NCI-H2227 treated with DMSO at 0.1 percent for 48 hours (cell line): ENCODE measurements around the gene C18orf63.
A peak's percentile ranks its signal among the peaks of the same experiment; 100 is the strongest.
"Not testable (repeated sequence)": the region's sequence is repeated elsewhere in the genome, so short reads cannot be mapped to it uniquely, and the experiment has no call there.

Source experiments
- DNase-seq: peaks from one replicate; lab custom pipeline; 2025; lab: John Stamatoyannopoulos, UW

The C18orf63 gene

DNA sequence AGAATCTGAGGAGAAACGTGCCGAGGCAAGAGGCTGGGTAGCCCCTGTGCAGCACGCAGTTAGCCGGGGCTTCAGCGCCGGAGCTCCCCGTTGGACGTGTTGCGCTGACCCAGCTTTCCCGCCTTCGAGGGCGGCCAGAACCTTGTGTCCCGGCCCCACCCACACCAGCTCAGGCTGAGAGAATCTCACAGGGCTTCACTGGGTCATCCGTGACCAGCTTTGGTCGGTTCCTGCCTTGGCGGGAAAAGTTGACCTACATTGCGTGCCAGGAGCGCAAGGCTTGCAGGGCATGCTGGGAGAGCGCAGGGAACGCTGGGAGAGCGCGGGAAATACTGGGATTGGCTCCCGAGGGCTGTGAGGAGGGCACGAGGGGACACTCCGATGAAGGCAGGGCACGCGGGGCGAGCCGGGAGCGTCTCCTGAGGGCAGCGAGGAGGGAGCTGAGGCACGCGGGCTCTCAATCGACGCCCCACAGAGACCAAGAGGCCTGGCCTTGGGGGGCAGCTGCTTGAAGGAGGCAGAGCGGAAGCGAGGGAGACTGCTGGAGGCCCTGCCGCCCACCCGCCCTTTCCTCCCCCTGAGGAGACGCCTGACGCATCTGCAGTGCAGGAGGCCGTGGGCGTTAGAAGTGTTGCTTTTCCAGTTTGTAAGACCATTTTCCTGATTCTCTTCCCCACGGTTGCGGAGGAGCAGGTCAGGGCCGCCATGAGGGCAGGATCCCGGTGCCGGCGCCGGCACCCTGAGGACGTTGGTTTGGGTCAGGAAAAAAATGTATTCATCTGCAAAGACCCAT, at the start of gene C18orf63:
Gene C18orf63, plus strand, starts transcription at position 376 of the 793 bp plus-strand sequence. CDS start 2,027 bp downstream, outside the sequence.
- no peak for DNase-seq

DNA sequence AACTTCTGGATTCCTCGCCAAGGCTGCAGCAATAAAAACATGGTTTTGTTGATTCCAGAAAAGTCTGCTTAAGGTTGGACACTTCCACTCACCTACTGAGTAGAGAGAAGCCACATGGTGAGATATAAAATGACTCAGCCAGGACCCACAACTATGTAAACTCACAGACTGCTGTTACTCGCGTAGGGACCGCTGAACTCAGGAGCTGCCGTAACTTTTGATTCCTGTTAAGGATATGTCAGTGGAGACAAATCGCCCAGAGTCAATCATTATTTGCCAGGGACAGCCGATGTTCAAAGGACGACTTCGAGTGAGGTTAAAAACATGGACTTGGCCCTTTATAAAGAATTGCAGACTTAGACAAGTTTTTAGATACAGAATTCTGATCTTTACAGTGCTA, 49.5 kb upstream of the C18orf63 start:
- no peak for DNase-seq

DNA sequence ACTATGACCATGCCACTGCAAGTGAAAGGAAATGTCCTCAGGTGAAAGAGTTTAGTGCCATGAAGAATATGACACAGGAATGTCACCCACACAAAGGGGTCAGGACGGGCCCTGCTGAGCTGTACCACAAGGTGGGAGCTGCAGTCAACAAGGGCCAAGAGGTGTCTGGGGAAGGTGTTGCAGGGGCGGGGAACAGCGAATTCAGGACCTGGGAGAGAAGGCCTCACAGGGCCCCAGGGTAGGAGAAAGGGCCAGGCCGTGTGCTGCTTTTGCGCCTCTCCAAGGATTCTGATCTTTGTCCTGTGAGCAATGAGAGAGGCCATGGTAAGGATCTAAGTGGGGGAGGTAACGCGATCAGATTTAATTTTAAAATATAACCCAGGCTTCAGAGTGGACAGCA, 47.5 kb upstream of the C18orf63 start:
- DNase-seq, result no peak

DNA sequence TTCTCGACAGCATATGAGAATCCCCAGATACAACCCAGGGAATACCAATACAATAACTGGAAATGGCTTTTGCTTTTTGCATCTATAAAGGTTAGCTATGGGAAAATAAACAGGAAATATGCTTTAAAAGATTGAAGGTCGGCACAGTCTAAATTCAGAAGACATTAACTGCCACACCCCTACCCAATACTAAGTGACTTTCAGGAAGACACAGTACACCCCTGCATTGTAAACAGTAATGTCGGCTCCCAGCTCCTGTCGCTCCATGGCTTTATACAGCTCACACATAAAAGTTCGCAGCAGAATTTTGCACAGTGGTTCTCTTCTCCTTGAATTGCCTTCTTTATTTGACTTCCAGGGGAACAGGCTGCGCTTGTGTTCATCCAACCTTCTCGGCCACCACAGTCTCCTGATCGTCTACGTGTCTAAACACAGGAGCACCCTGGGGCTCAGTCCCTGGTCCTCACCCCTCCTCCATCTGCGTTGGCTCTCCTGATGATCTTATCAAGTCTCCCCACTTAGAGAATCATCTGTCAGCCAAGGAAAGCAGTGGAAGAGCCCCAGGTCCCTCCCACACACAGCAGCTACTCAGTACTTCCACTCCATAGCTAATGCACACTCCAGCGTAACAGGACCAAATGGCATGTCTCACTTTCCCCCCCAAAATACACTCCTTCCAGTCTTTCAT, 46.6 kb upstream of the C18orf63 start:
- no peak for DNase-seq

DNA sequence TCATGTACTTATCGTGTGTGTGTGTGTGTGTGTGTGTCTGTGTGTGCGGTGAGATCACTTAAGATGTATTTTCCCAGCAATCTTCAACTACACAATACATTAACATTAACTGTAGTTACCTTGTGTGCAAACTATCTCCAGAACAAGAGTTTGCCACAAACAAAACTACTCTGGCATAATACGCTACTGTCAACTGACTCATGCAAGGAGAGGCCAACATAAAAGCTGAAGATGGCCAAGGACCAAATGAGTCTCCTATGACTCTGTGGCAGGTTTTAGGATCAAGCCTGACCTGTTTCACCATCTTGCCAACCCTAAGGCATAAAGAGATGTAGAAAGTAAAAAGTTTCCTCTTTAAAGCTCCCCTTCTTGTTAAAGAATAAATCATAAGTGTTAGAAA, 44.0 kb upstream of the C18orf63 start:
- no peak for DNase-seq

DNA sequence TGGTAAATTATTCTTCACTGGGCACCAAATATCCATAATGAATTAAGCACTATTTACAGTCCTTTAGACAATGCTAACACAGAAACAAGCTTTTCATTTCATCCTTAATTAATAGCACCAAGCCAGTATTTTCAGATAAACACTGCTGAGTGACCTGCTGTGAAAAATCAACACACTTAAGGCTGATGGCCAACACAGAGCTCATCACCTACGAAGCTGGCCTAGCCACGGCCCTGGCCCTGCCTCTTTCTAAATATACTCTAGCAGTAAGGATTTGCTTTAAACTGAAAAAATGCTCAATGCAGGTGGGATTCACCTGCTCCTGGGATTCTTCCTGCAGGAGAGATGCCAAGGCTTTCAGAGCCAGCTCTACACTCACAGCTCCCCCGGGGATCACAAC, 42.2 kb upstream of the C18orf63 start:
- no peak for DNase-seq

GRCh38 chr18:74274700-74275099, 40.9 kb upstream of the C18orf63 start:
- no peak for DNase-seq

DNA sequence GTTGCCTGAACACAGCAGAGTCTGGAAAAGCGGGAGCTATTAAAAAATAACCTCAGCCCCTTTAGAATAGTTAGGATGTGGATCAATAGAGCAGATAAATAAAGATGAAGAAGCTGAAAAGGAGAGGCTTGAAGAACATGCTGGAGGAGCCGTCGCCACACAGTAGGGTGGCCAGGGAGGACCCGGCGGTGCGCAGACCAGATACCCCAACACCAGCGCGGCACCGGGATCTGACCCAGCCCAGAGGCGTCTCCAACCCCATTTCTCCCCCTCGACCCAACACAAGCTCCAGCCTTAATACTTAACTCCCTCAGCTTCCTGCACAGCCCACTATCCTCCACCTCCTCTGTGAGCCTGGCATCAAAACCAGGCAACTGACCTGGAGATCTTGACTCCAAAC, 39.9 kb upstream of the C18orf63 start:
- DNase-seq, result no peak

DNA sequence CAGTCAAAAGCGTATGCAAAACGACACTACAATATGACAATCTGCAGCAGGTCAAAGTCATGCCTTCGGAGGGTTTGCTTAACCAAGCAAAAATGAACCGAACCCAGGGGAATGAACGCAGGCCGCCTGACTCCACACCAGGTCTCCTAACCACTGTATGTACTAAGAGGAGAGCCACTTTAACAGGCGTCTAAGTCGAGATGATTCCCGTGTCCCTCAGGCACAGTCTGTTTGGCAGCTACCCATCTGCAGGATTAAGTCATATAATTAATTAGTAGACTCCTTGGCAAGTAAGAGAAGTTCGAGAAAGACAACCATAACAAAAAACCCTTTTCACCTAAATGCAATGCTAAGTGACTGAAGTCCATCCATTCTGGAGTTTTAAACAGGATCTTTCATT, 39.0 kb upstream of the C18orf63 start:
- no peak for DNase-seq

GRCh38 chr18:74277296-74277695, 38.3 kb upstream of the C18orf63 start:
- DNase-seq, result no peak

DNA sequence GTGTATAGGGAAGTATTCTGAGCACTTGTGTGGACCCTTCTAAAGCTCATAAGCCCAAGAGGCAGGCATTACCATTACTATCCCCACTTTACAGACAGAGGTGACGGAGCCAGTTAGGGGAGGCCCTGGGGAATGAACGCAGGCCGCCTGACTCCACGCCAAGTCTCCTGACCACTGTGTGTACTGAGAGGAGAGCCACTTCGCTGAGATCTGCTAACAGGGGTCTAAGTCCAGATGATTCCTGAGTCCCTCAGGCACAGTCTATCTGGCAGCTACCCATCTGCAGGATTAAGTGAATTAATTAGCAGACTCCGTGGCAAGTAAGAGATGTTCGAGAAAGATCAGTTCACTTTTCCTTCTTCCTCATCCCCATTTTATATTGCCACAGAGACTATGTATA, 37.6 kb upstream of the C18orf63 start:
- DNase-seq, result no peak

DNA sequence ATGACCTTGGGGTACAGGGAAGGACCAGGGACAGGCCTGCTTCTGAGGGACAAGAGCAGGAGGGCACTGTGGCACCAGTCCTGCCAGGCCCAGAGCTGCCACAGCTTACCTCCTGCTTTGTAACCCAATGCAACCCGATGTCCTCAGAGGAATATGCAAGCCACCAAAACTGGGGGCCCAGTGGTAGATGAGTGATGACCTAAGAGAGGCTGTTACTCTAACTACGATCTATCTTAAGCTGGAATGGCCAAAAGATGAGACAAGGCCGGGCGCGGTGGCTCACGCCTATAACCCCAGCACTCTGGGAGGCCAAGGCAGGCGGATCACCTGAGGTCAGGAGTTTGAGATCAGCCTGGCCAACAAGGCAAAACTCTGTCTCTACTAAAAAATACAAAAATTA, 36.7 kb upstream of the C18orf63 start:
- no peak for DNase-seq

DNA sequence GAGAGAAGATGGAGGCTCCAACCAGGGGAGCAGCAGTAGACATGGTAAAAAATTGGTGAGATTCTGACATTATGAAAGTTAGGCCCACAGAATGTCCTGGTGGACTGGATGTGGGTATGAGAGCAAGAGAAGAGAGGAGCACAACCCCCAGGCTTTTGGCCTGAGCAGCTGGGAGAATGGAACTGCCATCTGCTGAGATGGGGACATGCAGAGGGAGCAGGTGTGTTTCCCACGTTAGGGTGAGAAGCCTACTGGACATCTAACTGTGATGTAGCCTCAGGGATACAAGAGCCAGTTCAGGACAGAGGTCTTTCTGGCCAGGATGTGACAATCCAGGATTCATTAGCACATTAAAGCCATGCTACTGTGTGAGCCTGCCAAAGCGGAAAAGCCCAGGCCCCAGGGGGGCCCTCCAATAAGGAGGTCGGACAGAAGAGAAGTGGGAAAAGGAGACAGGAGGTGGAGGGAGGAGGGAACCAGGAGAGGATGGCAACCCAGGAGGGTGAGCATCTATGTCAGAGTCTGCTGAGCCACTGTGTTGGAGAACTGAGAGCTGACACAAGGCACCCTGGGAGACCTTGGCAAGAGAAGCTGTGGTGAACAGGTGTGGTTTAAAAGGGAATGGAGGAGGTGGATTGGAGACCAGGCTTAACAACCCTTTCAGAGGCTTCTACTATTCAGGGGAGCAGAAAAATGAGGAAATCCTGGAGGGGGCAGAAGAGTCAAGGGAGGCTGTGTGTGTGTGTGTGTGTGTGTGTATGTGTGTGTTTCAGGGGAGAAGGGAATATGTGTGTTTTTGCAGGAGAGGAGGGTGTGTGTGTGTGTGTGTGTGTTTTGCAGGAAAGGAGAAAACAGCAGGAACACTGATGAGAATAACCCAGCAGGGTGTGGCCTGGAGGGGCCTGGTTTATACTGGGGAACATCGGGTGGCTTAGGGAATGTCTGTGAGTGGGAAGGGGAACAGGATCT, 34.3 kb upstream of the C18orf63 start:
- DNase-seq, result no peak

DNA sequence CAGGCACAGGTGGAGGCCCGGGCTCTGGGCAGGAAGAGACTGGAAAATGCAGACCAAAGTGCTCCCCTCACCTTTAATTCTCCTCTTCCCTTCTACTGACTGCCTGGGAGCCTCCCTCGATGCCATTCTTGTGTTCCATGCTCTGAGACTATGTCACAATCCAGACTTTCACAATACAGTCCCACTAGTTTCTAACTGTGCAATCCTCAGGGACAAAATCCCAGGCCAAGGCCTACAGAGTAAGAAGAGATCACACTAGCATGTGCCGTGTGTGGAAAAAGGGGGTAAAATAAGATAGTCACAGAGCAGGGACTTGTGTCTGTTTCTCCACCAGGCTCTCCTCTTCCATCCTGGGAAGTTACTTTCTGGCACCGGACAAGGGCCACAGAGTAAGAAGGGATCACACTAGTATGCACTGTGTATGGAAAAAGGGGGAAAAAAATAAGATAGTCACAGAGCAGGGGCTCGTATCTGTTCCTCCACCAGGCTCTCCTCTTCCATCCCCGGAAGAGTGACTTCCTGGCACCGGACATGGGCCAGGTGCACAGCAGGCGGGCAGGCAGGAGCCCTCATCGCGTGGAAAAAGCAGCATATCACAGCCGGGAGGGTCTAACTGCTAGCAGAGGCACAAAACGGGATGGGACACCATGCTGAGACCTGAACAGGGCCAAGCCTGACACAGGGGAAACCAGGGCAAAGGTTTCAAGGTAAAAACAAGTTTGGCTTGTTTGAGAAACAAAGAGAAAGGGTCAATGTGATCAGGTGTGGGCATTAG, 33.5 kb upstream of the C18orf63 start:
- DNase-seq, result no peak

- DNase-seq, result no peak
Observed at GRCh38 chr18:74282755-74283554, 32.7 kb upstream of the C18orf63 start.

DNA sequence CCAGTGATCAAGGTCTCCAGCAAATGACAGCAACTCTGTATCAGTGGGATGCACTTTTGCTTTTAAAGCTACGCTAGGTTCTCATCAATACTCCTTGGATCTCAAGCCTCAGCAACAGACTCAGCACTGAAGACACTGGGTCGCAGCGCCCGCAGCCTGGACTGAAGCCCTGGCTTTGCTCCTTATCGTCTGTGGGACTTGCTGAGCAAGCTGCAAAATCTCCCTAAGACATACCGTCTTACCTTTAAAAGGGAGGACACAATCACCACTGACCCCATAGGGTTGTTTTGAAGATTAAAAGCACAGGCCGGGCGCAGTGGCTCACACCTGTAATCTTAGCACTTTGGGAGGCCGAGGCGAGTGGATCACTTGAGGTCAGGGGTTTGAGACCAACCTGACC, 32.0 kb upstream of the C18orf63 start:
- no peak for DNase-seq

GRCh38 chr18:74284191-74284979, 31.3 kb upstream of the C18orf63 start:
- DNase-seq, result peak; percentile 24

DNA sequence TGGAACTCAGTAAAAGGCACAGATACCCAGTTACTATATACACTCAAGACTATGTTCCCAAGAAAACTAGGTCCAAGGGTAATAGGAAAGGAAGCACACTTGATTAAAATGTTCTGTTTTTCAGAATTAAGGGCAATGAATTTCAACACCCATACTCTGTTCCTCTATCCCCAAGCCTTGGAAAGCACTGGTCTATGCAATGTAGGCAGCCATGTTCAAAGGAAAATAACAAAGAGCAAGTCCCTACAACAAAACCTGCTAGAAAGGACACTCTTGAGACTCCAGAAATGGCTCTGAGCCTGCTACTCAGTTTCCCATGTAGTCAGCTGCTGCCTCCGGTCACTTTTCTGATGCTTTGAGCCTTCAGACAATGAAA, 30.7 kb upstream of the C18orf63 start:
- DNase-seq, result no peak

GRCh38 chr18:74285583-74285982, 30.1 kb upstream of the C18orf63 start:
- DNase-seq, result not testable (repeated sequence)
